Measurements from ENCODE around the gene SMIM20.
"Not testable (repeated sequence)": the region's sequence is repeated elsewhere in the genome, so short reads cannot be mapped to it uniquely, and the experiment has no call there.

SMIM20 gene

GRCh38 chr4:25913851-25914669 lies at the start of gene SMIM20:
Gene SMIM20 (plus strand): TSS chr4:25914220. CDS start chr4:25914314, 94 bp downstream.
- DNase-seq (ENCODE audit: extremely low read depth, low read depth) = peak; percentile 74
- TF ChIP-seq CTCF (IDR thresholded peaks at IDR 0.05; ENCODE audit: low read depth, low read length) = no peak

GRCh38 chr4:25865586-25865985 lies 48.4 kb upstream of the SMIM20 start:
- no peak for DNase-seq (ENCODE audit: extremely low read depth, low read depth)
- TF ChIP-seq CTCF (IDR thresholded peaks at IDR 0.05; ENCODE audit: low read depth, low read length) = no peak

GRCh38 chr4:25866401-25866800 lies 47.6 kb upstream of the SMIM20 start:
- not testable (repeated sequence) for DNase-seq (ENCODE audit: extremely low read depth, low read depth)

GRCh38 chr4:25867781-25868294 lies 46.2 kb upstream of the SMIM20 start:
- no peak for TF ChIP-seq CTCF (IDR thresholded peaks at IDR 0.05; ENCODE audit: low read depth, low read length)
- no peak for DNase-seq (ENCODE audit: extremely low read depth, low read depth)

- DNase-seq (ENCODE audit: extremely low read depth, low read depth) = no peak
- no peak for TF ChIP-seq CTCF (IDR thresholded peaks at IDR 0.05; ENCODE audit: low read depth, low read length)
Observed at GRCh38 chr4:25870081-25870480, 43.9 kb upstream of the SMIM20 start.

GRCh38 chr4:25872851-25873631 lies 41.0 kb upstream of the SMIM20 start:
- no peak for TF ChIP-seq CTCF (IDR thresholded peaks at IDR 0.05; ENCODE audit: low read depth, low read length)
- no peak for DNase-seq (ENCODE audit: extremely low read depth, low read depth)

GRCh38 chr4:25873632-25874129 lies 40.3 kb upstream of the SMIM20 start:
- DNase-seq (ENCODE audit: extremely low read depth, low read depth) = no peak
- TF ChIP-seq CTCF (IDR thresholded peaks at IDR 0.05; ENCODE audit: low read depth, low read length) = no peak
